Activated T-helper 1 cell treated with anti-CD3 and anti-CD28 coated beads, Interleukin-12 subunit alpha, Interleukin-12 subunit beta, Interleukin-2, Interleukin-4 antibody, amounts not matched to agents 30 ng/mL and 10 ng/mL and 1 ng/mL, durations not matched to agents 14 hours and 24 hours and 36 hours (primary cell): Measurements from ENCODE around the gene NR2F2. TPM values are rescaled to one million over a fixed set of nuclear protein-coding genes. Genes with fewer than 3 reads are reported as not detected.

Source experiments
- DNase-seq: peaks from one replicate; pipeline ENCODE4 v3.0.0; 2021; ENCODE audit warnings: low spot score
- H3K27ac Mint-ChIP-seq: one replicate; pipeline ENCODE4 v1.8.0; 2021; ENCODE audit warnings: mild to moderate bottlenecking, mixed read lengths
- H3K27me3 Mint-ChIP-seq: one replicate; pipeline ENCODE4 v1.8.0; 2022; ENCODE audit warnings: mild to moderate bottlenecking, moderate library complexity, mixed read lengths; ENCODE audit not compliant: insufficient read depth
- H3K36me3 Mint-ChIP-seq: one replicate; pipeline ENCODE4 v1.8.0; 2021; ENCODE audit warnings: low read depth, mixed read lengths
- H3K4me1 Mint-ChIP-seq: one replicate; pipeline ENCODE4 v1.8.0; 2021; ENCODE audit warnings: low read depth, mixed read lengths
- H3K4me3 Mint-ChIP-seq: one replicate; pipeline ENCODE4 v1.8.0; 2021; ENCODE audit warnings: mild to moderate bottlenecking, moderate library complexity, mixed read lengths
- H3K9me3 Mint-ChIP-seq: one replicate; pipeline ENCODE4 v1.8.0; 2021; ENCODE audit warnings: mixed read lengths
- intact Hi-C: fragments of 100-400 bp; cut with micrococcal nuclease; formaldehyde crosslinking; loops from one replicate; pipeline ENCODE4 v1.15.1; 2024
- total RNA-seq: library from RNA; stranded (reverse); gene quantifications from 2 replicates; pipeline ENCODE4 v1.2.3, GENCODE V29; 2022

Gene NR2F2
- total RNA-seq, 1 donor from 2014 or later: not detected

DNA sequence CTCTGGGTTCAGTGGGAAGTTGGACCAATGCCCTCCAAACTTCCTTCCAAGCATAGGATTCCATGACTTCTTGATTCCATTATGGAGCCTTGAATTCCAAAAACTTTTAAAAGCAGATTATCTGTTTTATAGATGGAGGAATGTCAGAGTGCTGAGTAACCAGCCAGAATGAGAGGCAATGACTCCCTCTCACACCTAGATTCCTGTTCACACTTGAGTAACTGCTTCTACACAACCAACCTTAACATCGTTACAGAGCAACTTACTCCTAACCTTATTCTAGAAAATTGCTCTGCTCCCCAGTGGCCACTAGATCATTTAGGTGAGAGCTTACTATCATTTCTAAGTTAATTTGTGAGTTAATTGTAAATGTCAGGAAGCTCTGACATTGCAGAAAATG, 24.2 kb upstream of the NR2F2 start:
- DNase-seq: no peak
- intact Hi-C loops: no loop called here
- Mint-ChIP-seq H3K4me1 (no peaks in the 10 kb centered on the region), H3K9me3 (no peaks in the 10 kb centered on the region), H3K36me3 (no peaks in the 10 kb centered on the region), H3K4me3 (no peak overlapping the region), H3K27ac (no peak overlapping the region), H3K27me3 (no peaks in the 10 kb centered on the region)

- intact Hi-C loops: no loop called here
- Mint-ChIP-seq H3K9me3 (no peaks in the 10 kb centered on the region), H3K27ac (no peak overlapping the region), H3K27me3 (no peaks in the 10 kb centered on the region), H3K4me1 (no peaks in the 10 kb centered on the region), H3K4me3 (no peak overlapping the region), H3K36me3 (no peaks in the 10 kb centered on the region)
- no peak for DNase-seq
Measured at GRCh38 chr15:96307856-96308394, 22.6 kb upstream of the NR2F2 start.

GRCh38 chr15:96309143-96309660, 21.3 kb upstream of the NR2F2 start:
- no peak overlapping the region for H3K4me3 Mint-ChIP-seq
- no peaks in the 10 kb centered on the region for H3K9me3 Mint-ChIP-seq
- H3K27ac Mint-ChIP-seq: no peak overlapping the region
- H3K27me3 Mint-ChIP-seq: no peaks in the 10 kb centered on the region
- no peaks in the 10 kb centered on the region for H3K36me3 Mint-ChIP-seq
- no peaks in the 10 kb centered on the region for H3K4me1 Mint-ChIP-seq
- DNase-seq: no peak
- intact Hi-C loops: no loop called here

GRCh38 chr15:96311256-96311955, 19.1 kb upstream of the NR2F2 start:
- no peaks in the 10 kb centered on the region for H3K36me3 Mint-ChIP-seq
- intact Hi-C loops: no loop called here

DNA sequence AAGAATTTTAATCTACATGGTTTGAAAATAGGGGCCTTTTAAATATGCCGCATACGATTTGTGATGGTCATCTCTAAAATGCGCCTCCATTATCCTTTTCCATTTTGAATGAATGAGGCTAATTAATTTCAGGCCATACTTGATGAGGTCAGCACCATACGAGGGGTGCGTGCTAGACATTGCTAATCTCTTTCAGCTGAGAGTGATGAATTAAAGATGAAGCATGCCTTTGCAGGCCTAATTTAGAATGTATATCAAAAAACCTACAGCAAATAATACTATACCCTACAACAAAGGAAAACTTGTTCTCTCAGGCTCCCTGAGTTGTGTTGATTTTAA, 18.6 kb upstream of the NR2F2 start:
- no peak overlapping the region for H3K4me3 Mint-ChIP-seq
- no peak for DNase-seq
- H3K9me3 Mint-ChIP-seq: no peaks in the 10 kb centered on the region
- intact Hi-C loops: no loop called here
- H3K27me3 Mint-ChIP-seq: peaks cover 11% of the 10 kb centered on the region
- H3K27ac Mint-ChIP-seq: no peak overlapping the region
- no peaks in the 10 kb centered on the region for H3K36me3 Mint-ChIP-seq
- H3K4me1 Mint-ChIP-seq: no peaks in the 10 kb centered on the region

More at GRCh38 chr15:96311256-96311955, 19.1 kb upstream of the NR2F2 start:
- Mint-ChIP-seq H3K27ac (no peak overlapping the region), H3K4me3 (no peak overlapping the region), H3K27me3 (peaks cover 6% of the 10 kb centered on the region), H3K4me1 (no peaks in the 10 kb centered on the region), H3K9me3 (no peaks in the 10 kb centered on the region)
- no peak for DNase-seq

GRCh38 chr15:96312641-96313335, 17.7 kb upstream of the NR2F2 start:
- Mint-ChIP-seq H3K27me3 (peaks cover 15% of the 10 kb centered on the region), H3K4me1 (no peaks in the 10 kb centered on the region), H3K27ac (no peak overlapping the region), H3K4me3 (no peak overlapping the region), H3K9me3 (no peaks in the 10 kb centered on the region), H3K36me3 (no peaks in the 10 kb centered on the region)
- intact Hi-C loops: no loop called here
- DNase-seq: no peak

- H3K4me1 Mint-ChIP-seq: no peaks in the 10 kb centered on the region
- no peak overlapping the region for H3K4me3 Mint-ChIP-seq
- H3K9me3 Mint-ChIP-seq: no peaks in the 10 kb centered on the region
- intact Hi-C loops: no loop called here
- H3K27ac Mint-ChIP-seq: no peak overlapping the region
- peaks cover 21% of the 10 kb centered on the region for H3K27me3 Mint-ChIP-seq
- H3K36me3 Mint-ChIP-seq: no peaks in the 10 kb centered on the region
- no peak for DNase-seq
Measured at GRCh38 chr15:96314518-96314917, 16.0 kb upstream of the NR2F2 start.

GRCh38 chr15:96314963-96315362, 15.5 kb upstream of the NR2F2 start:
- Mint-ChIP-seq H3K27me3 (peaks cover 24% of the 10 kb centered on the region), H3K4me1 (no peaks in the 10 kb centered on the region), H3K27ac (no peak overlapping the region), H3K9me3 (no peaks in the 10 kb centered on the region), H3K36me3 (no peaks in the 10 kb centered on the region), H3K4me3 (no peak overlapping the region)
- DNase-seq: no peak
- intact Hi-C loops: no loop called here

- no peak overlapping the region for H3K4me3 Mint-ChIP-seq
- H3K27ac Mint-ChIP-seq: no peak overlapping the region
- no peaks in the 10 kb centered on the region for H3K4me1 Mint-ChIP-seq
- no peaks in the 10 kb centered on the region for H3K9me3 Mint-ChIP-seq
- H3K36me3 Mint-ChIP-seq: no peaks in the 10 kb centered on the region
- H3K27me3 Mint-ChIP-seq: peaks cover 36% of the 10 kb centered on the region
- intact Hi-C loops: no loop called here
- DNase-seq: no peak
Measured at GRCh38 chr15:96316953-96317629, 13.4 kb upstream of the NR2F2 start.

GRCh38 chr15:96320107-96320506, 10.4 kb upstream of the NR2F2 start:
- H3K9me3 Mint-ChIP-seq: no peaks in the 10 kb centered on the region
- no peaks in the 10 kb centered on the region for H3K36me3 Mint-ChIP-seq
- intact Hi-C loops: loop anchor here (10.0 kb wide), 2 partner anchors 925 to 1295 kb away; no protein-coding TSS in a partner anchor
- peaks cover 59% of the 10 kb centered on the region for H3K27me3 Mint-ChIP-seq
- no peak overlapping the region for H3K27ac Mint-ChIP-seq
- DNase-seq: no peak
- H3K4me3 Mint-ChIP-seq: no peak overlapping the region
- H3K4me1 Mint-ChIP-seq: no peaks in the 10 kb centered on the region

GRCh38 chr15:96320703-96321638, 9.5 kb upstream of the NR2F2 start:
- H3K9me3 Mint-ChIP-seq: no peaks in the 10 kb centered on the region
- intact Hi-C loops: loop anchor here (10.0 kb wide), 2 partner anchors 924 to 1296 kb away; no protein-coding TSS in a partner anchor
- H3K4me1 Mint-ChIP-seq: no peaks in the 10 kb centered on the region
- no peak overlapping the region for H3K4me3 Mint-ChIP-seq
- no peak for DNase-seq
- H3K36me3 Mint-ChIP-seq: no peaks in the 10 kb centered on the region
- H3K27me3 Mint-ChIP-seq: peaks cover 63% of the 10 kb centered on the region
- no peak overlapping the region for H3K27ac Mint-ChIP-seq
